Calu3 (cell line): ENCODE data around the gene SGSM1. TPM values are rescaled to one million over a fixed set of nuclear protein-coding genes. Genes with fewer than 3 reads are reported as not detected.

ENCODE experiments used
- BruUV-seq: library from RNA; stranded (reverse); fragments of 400-500 nt; replicated peaks from 2 replicates; lab custom pipeline; 2021; lab: Mats Ljungman, UMichigan
- CTCF ChIA-PET: fragments of 300-600 bp; sonication (Branson Sonifier 250); formaldehyde crosslinking; loops from one replicate; lab custom pipeline; 2022; ENCODE audit warnings: antibody characterized with exemption; lab: Charles Lee
- DNase-seq: peaks from one replicate; pipeline ENCODE4 v3.0.0; 2022
- H3K27ac Mint-ChIP-seq: one replicate; pipeline ENCODE4 v1.8.0; 2022; ENCODE audit warnings: mixed read lengths; ENCODE audit not compliant: unreplicated experiment
- H3K27me3 Mint-ChIP-seq: one replicate; pipeline ENCODE4 v1.8.0; 2022; ENCODE audit warnings: mixed read lengths; ENCODE audit not compliant: unreplicated experiment
- H3K36me3 Mint-ChIP-seq: one replicate; pipeline ENCODE4 v1.8.0; 2022; ENCODE audit warnings: mild to moderate bottlenecking, moderate library complexity, mixed read lengths; ENCODE audit not compliant: insufficient read depth, unreplicated experiment
- H3K4me1 Mint-ChIP-seq: one replicate; pipeline ENCODE4 v1.8.0; 2022; ENCODE audit warnings: mild to moderate bottlenecking, low read depth, mixed read lengths; ENCODE audit not compliant: unreplicated experiment
- H3K4me3 Mint-ChIP-seq: one replicate; pipeline ENCODE4 v1.8.0; 2022; ENCODE audit warnings: mild to moderate bottlenecking, low read depth, moderate library complexity, mixed read lengths; ENCODE audit not compliant: unreplicated experiment
- H3K9me3 Mint-ChIP-seq: one replicate; pipeline ENCODE4 v1.8.0; 2022; ENCODE audit warnings: low read depth, mixed read lengths; ENCODE audit not compliant: unreplicated experiment
- intact Hi-C: fragments of 100-400 bp; cut with micrococcal nuclease; formaldehyde crosslinking; loops from one replicate; pipeline ENCODE4 v1.10.0; 2022; ENCODE audit not compliant: unreplicated experiment
- total RNA-seq: library from RNA; stranded (reverse); gene quantifications from 2 replicates; pipeline ENCODE4 v1.2.3, GENCODE V29; 2022
- TF ChIP-seq, protein P1 (sequence below): fragments of 200-600 bp; IDR thresholded peaks from one replicate; pipeline ENCODE4 v1.8.0; 2022; ENCODE audit warnings: antibody characterized with exemption; ENCODE audit not compliant: unreplicated experiment

Gene SGSM1
- total RNA-seq, 1 experiment from 2014 or later: 0.07 TPM

GRCh38 chr22:24768537-24769374 lies 37.3 kb upstream of the SGSM1 start:
- no peaks in the 10 kb centered on the region for H3K36me3 Mint-ChIP-seq
- peak; percentile 73 for DNase-seq
- H3K27ac Mint-ChIP-seq: no peak overlapping the region
- peaks cover 28% of the 10 kb centered on the region for H3K27me3 Mint-ChIP-seq
- intact Hi-C loops: loop anchor here (2.0 kb wide), 4 partner anchors 68 to 280 kb away; no protein-coding TSS in a partner anchor
- H3K9me3 Mint-ChIP-seq: no peaks in the 10 kb centered on the region
- CTCF ChIA-PET: interaction anchor here (0.6 to 2.9 kb wide), 11 partner anchors 12 to 289 kb away, joined by 3 to 31 read pairs (median 4); no protein-coding TSS in a partner anchor
- BruUV-seq: no TSS peak
- TF ChIP-seq, protein P1, sequence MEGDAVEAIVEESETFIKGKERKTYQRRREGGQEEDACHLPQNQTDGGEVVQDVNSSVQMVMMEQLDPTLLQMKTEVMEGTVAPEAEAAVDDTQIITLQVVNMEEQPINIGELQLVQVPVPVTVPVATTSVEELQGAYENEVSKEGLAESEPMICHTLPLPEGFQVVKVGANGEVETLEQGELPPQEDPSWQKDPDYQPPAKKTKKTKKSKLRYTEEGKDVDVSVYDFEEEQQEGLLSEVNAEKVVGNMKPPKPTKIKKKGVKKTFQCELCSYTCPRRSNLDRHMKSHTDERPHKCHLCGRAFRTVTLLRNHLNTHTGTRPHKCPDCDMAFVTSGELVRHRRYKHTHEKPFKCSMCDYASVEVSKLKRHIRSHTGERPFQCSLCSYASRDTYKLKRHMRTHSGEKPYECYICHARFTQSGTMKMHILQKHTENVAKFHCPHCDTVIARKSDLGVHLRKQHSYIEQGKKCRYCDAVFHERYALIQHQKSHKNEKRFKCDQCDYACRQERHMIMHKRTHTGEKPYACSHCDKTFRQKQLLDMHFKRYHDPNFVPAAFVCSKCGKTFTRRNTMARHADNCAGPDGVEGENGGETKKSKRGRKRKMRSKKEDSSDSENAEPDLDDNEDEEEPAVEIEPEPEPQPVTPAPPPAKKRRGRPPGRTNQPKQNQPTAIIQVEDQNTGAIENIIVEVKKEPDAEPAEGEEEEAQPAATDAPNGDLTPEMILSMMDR: peak; percentile 44
- H3K4me1 Mint-ChIP-seq: no peaks in the 10 kb centered on the region
- H3K4me3 Mint-ChIP-seq: no peak overlapping the region

- Mint-ChIP-seq H3K4me1 (peaks cover 15% of the 10 kb centered on the region), H3K27me3 (peaks cover 60% of the 10 kb centered on the region), H3K4me3 (no peak overlapping the region), H3K36me3 (no peaks in the 10 kb centered on the region), H3K27ac (no peak overlapping the region), H3K9me3 (no peaks in the 10 kb centered on the region)
- intact Hi-C loops: no loop called here
- CTCF ChIA-PET: interaction anchor here (0.6 to 1.4 kb wide), 7 partner anchors 15 to 254 kb away, joined by 3 to 5 read pairs (median 3); partner anchors contain the start of gene SGSM1
- TF ChIP-seq, protein P1: peak; percentile 56
- BruUV-seq: no TSS peak
- DNase-seq: peak; percentile 31
Observed at GRCh38 chr22:24772493-24773220, 33.4 kb upstream of the SGSM1 start.

DNA sequence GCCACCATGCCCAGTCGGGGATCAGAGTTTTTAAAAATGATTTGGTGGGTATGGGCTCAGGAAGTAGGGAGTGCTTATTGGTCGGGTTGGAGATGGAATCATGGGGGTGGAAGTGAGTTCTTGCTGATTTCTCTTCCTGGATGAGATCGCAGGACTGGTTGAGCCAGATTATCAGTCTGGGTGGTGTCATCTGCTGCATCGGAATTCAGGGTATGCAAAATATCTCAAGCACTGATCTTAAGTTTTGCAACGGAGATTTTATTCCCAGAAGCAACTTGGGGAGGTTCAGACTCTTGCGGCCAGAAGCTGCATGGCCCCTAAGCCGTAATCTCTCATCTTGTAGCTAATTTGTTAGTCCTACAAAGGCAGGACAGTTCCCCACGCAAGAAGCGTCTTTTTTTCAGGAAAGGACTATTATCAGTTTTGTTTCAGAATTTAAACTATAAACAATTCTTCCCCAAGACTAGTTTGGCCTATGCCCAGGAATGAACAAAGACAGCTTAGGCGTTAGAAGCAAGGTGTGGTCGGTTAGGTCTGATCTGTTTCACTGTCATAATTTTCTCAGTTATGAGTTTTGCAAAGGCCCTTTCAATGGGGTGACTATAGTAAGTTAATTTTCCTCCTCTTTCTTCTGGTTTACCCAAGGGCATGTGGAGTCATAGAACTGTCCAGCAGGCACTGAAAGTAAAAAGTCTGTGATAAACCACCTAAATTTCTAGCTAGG lies 30.1 kb upstream of the SGSM1 start:
- no peak overlapping the region for H3K27ac Mint-ChIP-seq
- CTCF ChIA-PET: interaction anchor here (1.0 kb wide), 1 partner anchor 27 kb away, joined by 3 read pairs; no protein-coding TSS in a partner anchor
- intact Hi-C loops: no loop called here
- TF ChIP-seq, protein P1: no peak
- H3K9me3 Mint-ChIP-seq: no peaks in the 10 kb centered on the region
- BruUV-seq: no TSS peak
- no peak overlapping the region for H3K4me3 Mint-ChIP-seq
- no peaks in the 10 kb centered on the region for H3K36me3 Mint-ChIP-seq
- peaks cover 15% of the 10 kb centered on the region for H3K4me1 Mint-ChIP-seq
- peaks cover 58% of the 10 kb centered on the region for H3K27me3 Mint-ChIP-seq
- peak; percentile 3 for DNase-seq

DNA sequence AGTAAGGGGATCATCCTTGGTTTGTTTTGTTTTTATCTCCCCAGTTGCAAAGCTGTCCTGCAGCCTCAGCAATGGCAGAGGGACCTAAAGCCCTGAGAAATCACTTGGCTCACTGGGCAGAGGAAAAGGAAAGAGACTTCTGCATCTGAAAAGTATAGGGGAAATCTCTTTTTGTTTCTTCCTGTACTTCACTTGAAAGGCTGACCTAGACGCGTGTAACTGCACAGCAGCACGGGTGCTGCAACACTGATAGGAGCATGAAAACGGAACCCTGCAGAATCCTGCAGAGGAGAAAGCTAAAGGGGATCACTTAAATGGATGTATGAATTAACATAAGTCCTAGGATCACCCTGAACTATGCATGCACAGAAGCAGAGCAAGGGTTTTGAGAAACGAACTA lies 29.5 kb upstream of the SGSM1 start:
- Mint-ChIP-seq H3K9me3 (no peaks in the 10 kb centered on the region), H3K27me3 (peaks cover 52% of the 10 kb centered on the region), H3K4me1 (peaks cover 15% of the 10 kb centered on the region), H3K27ac (no peak overlapping the region), H3K36me3 (no peaks in the 10 kb centered on the region), H3K4me3 (no peak overlapping the region)
- no TSS peak for BruUV-seq
- CTCF ChIA-PET: interaction anchor here (1.0 kb wide), 1 partner anchor 26 kb away, joined by 3 read pairs; no protein-coding TSS in a partner anchor
- intact Hi-C loops: no loop called here
- TF ChIP-seq, protein P1: no peak
- no peak for DNase-seq
